Measurements from ENCODE around the gene CACNG7.
"Not testable (repeated sequence)": the region's sequence is repeated elsewhere in the genome, so short reads cannot be mapped to it uniquely, and the experiment has no call there.

CACNG7 gene

DNA sequence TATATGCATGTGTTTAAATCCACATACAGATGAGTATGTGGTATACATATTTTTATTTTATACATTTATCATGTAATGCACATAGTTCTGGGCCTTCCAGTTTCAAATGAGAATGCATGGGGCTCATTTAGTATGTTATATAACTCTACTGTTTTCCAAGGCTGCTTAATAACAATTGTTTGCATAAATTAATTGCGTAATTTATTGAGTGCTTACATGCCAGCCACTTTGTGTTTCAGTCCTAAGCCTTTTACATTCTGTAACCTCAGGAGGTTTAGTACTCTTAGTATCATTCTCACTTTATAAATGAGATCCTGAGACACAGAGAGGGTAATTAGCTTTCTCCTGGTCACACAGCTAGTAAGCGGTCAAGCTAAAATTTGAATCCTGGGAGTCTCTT lies 36.9 kb downstream of the CACNG7 start:
- Mint-ChIP-seq H3K27me3 (peaks cover 48% of the 10 kb centered on the region), H3K36me3 (ENCODE audit: low read depth) (no peaks in the 10 kb centered on the region), H3K4me1 (peaks cover 2% of the 10 kb centered on the region), H3K9me3 (no peaks in the 10 kb centered on the region), H3K4me3 (no peak overlapping the region), H3K27ac (no peak overlapping the region)
- ATAC-seq (no peak), DNase-seq (no peak)

DNA sequence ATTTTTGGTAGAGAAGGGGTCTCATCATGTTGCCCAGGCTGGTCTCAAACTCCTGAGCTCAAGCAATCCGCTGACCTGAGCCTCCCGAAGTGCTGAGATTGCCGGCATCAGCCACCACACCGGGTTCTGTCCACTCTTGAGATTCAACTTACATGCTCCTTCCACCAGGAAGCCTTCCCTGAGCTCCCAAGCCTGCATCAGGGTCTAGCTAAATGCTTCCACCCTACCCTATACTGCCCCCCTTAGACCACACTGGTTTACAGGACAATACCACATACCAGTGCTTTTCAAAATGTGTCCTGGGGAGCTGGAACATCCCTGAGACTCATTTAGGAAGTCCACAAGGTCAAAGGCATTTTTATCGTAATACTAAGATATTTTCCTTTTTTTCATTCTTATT lies 38.5 kb downstream of the CACNG7 start:
- Mint-ChIP-seq H3K27me3 (peaks cover 45% of the 10 kb centered on the region), H3K36me3 (ENCODE audit: low read depth) (no peaks in the 10 kb centered on the region), H3K27ac (no peak overlapping the region), H3K4me1 (peaks cover 2% of the 10 kb centered on the region), H3K9me3 (no peaks in the 10 kb centered on the region), H3K4me3 (no peak overlapping the region)
- no peak for ATAC-seq
- DNase-seq = no peak

- DNase-seq; H3K4me3 Mint-ChIP-seq; H3K27ac Mint-ChIP-seq; H3K36me3 Mint-ChIP-seq (ENCODE audit: low read depth); ATAC-seq; H3K4me1 Mint-ChIP-seq; H3K9me3 Mint-ChIP-seq: not testable (repeated sequence)
- H3K27me3 Mint-ChIP-seq = peaks cover 37% of the 10 kb centered on the region
Observed at GRCh38 chr19:53948611-53949010, 39.5 kb downstream of the CACNG7 start.

- no peak overlapping the region for H3K27ac Mint-ChIP-seq
- H3K9me3 Mint-ChIP-seq = no peaks in the 10 kb centered on the region
- H3K4me3 Mint-ChIP-seq = no peak overlapping the region
- H3K36me3 Mint-ChIP-seq (ENCODE audit: low read depth) = no peaks in the 10 kb centered on the region
- H3K27me3 Mint-ChIP-seq = peaks cover 32% of the 10 kb centered on the region
- DNase-seq (no peak), ATAC-seq (no peak)
- no peaks in the 10 kb centered on the region for H3K4me1 Mint-ChIP-seq
Observed at GRCh38 chr19:53951436-53951835, 42.4 kb downstream of the CACNG7 start.

DNA sequence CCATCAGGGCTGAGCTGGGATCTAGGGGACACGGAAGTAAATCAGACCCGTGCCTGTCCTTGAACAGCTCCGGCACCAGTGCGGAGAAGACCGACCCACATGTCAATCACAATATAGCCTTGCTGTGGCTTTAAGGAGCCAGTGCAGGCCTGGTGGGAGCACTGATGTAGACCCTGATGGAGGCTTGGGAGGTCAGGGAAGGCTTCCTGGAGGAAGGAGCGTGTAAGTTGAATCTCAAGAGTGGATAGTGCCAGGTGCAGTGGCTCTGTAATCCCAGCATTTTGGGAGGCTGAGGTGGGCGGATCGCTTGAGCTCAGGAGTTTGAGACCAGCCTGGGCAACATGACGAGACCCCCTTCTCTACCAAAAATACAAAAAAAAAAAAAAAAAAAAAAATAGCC lies 42.9 kb downstream of the CACNG7 start:
- ATAC-seq = no peak
- Mint-ChIP-seq H3K36me3 (ENCODE audit: low read depth) (no peaks in the 10 kb centered on the region), H3K9me3 (no peaks in the 10 kb centered on the region), H3K27ac (no peak overlapping the region), H3K27me3 (peaks cover 36% of the 10 kb centered on the region), H3K4me3 (no peak overlapping the region), H3K4me1 (no peaks in the 10 kb centered on the region)
- no peak for DNase-seq

DNA sequence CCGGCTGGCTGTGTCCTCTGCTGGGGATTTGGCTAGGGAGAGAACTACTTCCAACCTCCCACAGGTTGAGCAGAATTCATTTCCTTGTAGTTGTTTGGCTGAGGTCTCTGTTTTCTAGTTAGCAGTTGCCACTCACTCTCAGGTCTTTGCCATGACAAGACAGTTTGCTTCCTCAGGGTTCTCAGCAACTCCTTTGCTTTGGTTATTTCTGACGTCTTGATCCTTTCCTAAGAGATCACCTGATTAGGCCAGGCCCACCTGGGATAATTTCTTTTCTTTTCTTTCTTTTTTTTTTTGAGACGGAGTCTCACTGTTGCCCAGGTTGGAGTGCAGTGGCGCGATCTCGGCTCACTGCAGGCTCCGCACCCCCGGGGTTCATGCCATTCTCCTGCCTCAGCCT lies 44.3 kb downstream of the CACNG7 start:
- H3K27ac Mint-ChIP-seq = no peak overlapping the region

DNA sequence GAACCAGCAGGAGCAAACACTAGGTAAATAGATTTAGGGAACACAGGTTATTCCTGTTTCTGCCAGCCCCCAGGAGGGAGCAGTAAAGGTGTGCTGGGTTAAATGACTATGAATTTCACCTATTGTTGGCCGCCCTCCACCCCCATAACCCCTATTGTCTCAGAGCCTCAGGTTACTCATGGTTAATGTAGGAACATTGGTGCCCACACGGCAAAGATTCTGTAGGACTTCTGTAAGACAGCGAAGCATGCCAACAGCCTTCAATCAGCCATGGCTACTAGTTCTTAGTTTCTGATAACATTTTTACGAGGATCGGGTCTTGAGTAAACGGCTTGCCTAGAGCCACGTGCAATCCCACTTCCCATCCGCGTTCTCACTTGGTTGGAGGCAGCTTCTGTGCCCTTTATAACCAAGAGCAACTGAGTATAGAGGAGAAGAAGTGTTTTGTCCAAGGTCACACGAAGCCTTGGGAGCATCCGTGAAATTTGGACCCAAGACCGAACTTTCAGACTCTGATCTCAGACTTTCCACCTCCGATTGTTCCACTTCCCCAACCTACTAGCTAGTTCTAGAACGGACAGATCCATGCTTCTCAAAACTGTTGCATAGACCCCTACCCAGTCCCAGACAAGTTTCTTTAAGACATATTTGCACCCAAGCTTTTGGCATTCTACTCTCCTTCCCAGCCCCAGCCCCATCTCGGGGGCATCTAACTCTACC lies 48.5 kb downstream of the CACNG7 start:
- Mint-ChIP-seq H3K27me3 (peaks cover 62% of the 10 kb centered on the region), H3K27ac (no peak overlapping the region), H3K36me3 (ENCODE audit: low read depth) (no peaks in the 10 kb centered on the region), H3K9me3 (no peaks in the 10 kb centered on the region), H3K4me3 (no peak overlapping the region), H3K4me1 (peaks cover 3% of the 10 kb centered on the region)
- no peak for DNase-seq
- ATAC-seq = no peak

More for the DNA sequence above, 44.3 kb downstream of the CACNG7 start:
- no peak for ATAC-seq
- DNase-seq = no peak
- Mint-ChIP-seq H3K9me3 (no peaks in the 10 kb centered on the region), H3K36me3 (ENCODE audit: low read depth) (no peaks in the 10 kb centered on the region), H3K4me1 (no peaks in the 10 kb centered on the region), H3K27me3 (peaks cover 38% of the 10 kb centered on the region), H3K4me3 (no peak overlapping the region)

DNA sequence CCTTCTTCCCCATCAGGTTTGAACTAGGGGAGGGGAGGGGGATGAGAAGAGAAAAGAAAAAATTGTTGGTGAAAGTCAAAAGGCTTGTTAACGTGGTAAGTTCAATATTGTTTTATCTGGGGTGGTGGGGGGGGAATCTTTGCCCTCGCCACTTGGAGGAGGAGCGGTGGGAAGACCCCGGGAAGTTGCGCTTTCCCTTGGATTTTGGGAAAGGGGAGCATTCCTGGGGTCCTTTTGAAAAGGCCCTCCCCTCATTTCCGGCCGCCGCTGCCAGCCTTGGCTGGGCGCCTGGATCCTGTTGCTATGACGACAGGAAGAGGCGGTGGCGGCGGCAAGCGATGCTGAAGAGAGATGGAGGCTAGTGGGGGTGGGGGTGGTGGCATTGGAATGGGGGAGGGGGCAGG lies 49.1 kb downstream of the CACNG7 start:
- Mint-ChIP-seq H3K4me3 (no peak overlapping the region), H3K27ac (no peak overlapping the region), H3K36me3 (ENCODE audit: low read depth) (no peaks in the 10 kb centered on the region), H3K9me3 (no peaks in the 10 kb centered on the region), H3K27me3 (peaks cover 63% of the 10 kb centered on the region), H3K4me1 (peaks cover 3% of the 10 kb centered on the region)
- DNase-seq (no peak), ATAC-seq (no peak)

DNA sequence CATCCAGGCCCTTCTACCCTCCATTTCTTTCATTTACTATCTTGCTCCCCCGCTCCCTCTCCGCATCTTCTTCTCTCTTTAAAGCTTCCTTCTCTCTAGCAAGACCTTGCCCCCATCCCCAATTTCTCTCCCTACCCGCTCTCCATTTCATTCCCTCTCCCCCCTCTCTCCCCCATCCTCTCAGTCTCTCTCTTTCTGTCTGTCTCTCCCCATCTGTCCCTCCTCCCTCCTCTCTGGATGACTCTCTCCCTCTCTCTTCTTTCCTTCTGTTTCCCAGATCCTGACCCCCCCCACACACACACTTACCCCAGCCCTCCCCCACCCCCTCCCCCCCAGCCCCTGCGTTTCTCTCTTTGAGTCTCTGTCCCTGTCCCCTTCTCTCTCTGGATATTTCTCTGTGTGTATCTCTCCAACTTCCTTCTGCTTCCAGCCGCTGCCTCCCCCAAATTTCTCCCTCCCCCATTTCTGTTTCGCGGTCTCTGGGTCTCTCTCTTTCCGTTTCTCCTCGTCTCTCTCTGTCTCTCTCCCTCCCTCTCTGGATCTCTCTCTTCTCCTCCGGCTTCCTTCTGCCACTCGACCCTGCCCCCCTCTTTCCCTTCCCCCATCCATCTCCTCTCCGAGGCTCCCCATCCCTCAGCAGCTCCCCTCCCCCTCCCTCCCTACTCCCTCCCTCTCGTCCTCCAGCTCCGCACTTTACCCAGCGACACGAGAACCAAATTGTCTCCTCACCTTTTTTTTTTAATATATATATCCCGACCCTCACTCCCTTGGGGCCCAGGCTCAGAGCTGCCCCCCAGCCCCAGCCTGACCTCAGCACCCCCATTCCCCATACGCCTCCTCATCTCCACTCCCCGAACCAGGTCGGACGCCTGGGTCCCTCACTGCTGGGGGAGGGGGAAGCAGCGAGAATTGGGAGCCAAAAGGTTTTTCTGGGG lies 50.0 kb downstream of the CACNG7 start:
- Mint-ChIP-seq H3K27me3 (peaks cover 68% of the 10 kb centered on the region), H3K4me3 (no peak overlapping the region), H3K4me1 (peaks cover 3% of the 10 kb centered on the region), H3K36me3 (ENCODE audit: low read depth) (no peaks in the 10 kb centered on the region), H3K9me3 (no peaks in the 10 kb centered on the region), H3K27ac (no peak overlapping the region)
- ATAC-seq = no peak
- DNase-seq = no peak

- Mint-ChIP-seq H3K27ac (no peak overlapping the region), H3K36me3 (ENCODE audit: low read depth) (no peaks in the 10 kb centered on the region), H3K4me3 (no peak overlapping the region), H3K4me1 (peaks cover 3% of the 10 kb centered on the region), H3K9me3 (no peaks in the 10 kb centered on the region), H3K27me3 (peaks cover 74% of the 10 kb centered on the region)
- ATAC-seq (no peak), DNase-seq (no peak)
Observed at GRCh38 chr19:53960187-53960586, 51.1 kb downstream of the CACNG7 start.

GRCh38 chr19:53960886-53961285 lies 51.8 kb downstream of the CACNG7 start:
- H3K36me3 Mint-ChIP-seq (ENCODE audit: low read depth) = no peaks in the 10 kb centered on the region
- H3K9me3 Mint-ChIP-seq = no peaks in the 10 kb centered on the region
- peaks cover 3% of the 10 kb centered on the region for H3K4me1 Mint-ChIP-seq
- H3K4me3 Mint-ChIP-seq = no peak overlapping the region
- ATAC-seq = no peak
- H3K27ac Mint-ChIP-seq = no peak overlapping the region
- H3K27me3 Mint-ChIP-seq = peaks cover 79% of the 10 kb centered on the region
- no peak for DNase-seq

- no peak for ATAC-seq
- no peak overlapping the region for H3K27ac Mint-ChIP-seq
- peaks cover 77% of the 10 kb centered on the region for H3K27me3 Mint-ChIP-seq
- H3K36me3 Mint-ChIP-seq (ENCODE audit: low read depth) = no peaks in the 10 kb centered on the region
- H3K9me3 Mint-ChIP-seq = no peaks in the 10 kb centered on the region
- H3K4me3 Mint-ChIP-seq = no peak overlapping the region
- no peak for DNase-seq
- peaks cover 3% of the 10 kb centered on the region for H3K4me1 Mint-ChIP-seq
Observed at GRCh38 chr19:53961523-53962356, 52.7 kb downstream of the CACNG7 start.

DNA sequence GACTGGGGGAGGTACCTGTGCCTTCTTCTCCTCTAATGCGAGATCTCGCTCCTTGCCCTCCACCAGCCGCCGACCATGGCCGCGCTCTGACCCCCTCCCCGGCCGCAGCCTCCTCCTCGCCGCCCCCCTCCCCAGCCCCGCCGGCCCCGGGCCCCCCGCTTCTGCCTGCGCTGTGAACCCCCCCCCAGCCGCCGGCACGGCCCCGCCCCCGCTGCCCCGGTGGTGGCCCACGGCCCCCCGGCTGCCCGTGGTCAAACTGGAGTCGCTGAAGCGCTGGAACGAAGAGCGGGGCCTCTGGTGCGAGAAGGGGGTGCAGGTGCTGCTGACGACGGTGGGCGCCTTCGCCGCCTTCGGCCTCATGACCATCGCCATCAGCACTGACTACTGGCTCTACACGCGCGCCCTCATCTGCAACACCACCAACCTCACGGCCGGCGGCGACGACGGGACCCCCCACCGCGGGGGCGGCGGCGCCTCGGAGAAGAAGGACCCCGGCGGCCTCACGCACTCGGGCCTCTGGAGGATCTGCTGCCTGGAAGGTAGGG lies 53.9 kb downstream of the CACNG7 start, which contains the start of gene CACNG8:
TSS of gene CACNG8 (plus strand) at position 51 of the 545 bp plus-strand sequence.
- ATAC-seq (no peak), DNase-seq (no peak)
- Mint-ChIP-seq H3K27ac (no peak within 1 kb of the TSS), H3K4me3 (no peak within 1 kb of the TSS), H3K9me3 (no peaks in the 10 kb centered on the region), H3K27me3 (peaks cover 69% of the 10 kb centered on the region), H3K4me1 (peaks cover 3% of the 10 kb centered on the region), H3K36me3 (ENCODE audit: low read depth) (no peaks in the 10 kb centered on the region)

- Mint-ChIP-seq H3K27ac (no peak overlapping the region), H3K9me3 (no peaks in the 10 kb centered on the region), H3K4me1 (peaks cover 3% of the 10 kb centered on the region), H3K27me3 (peaks cover 56% of the 10 kb centered on the region), H3K4me3 (no peak overlapping the region), H3K36me3 (ENCODE audit: low read depth) (no peaks in the 10 kb centered on the region)
- ATAC-seq (no peak), DNase-seq (no peak)
Observed at GRCh38 chr19:53965091-53965490, 56.0 kb downstream of the CACNG7 start.

All from activated naive CD8-positive, alpha-beta T cell treated with anti-CD3 and anti-CD28 coated beads, Interleukin-2, amount 50 U/mL, for 24 hours (primary cell).